ENCODE data around the gene ADCY4. TPM values are rescaled to one million over a fixed set of nuclear protein-coding genes. Genes with fewer than 3 reads are reported as not detected.
A peak's percentile ranks its signal among the peaks of the same experiment; 100 is the strongest.

ADCY4 gene
- total RNA-seq, 2 experiments from 2014 or later: 1.4 to 1.8 TPM

DNA sequence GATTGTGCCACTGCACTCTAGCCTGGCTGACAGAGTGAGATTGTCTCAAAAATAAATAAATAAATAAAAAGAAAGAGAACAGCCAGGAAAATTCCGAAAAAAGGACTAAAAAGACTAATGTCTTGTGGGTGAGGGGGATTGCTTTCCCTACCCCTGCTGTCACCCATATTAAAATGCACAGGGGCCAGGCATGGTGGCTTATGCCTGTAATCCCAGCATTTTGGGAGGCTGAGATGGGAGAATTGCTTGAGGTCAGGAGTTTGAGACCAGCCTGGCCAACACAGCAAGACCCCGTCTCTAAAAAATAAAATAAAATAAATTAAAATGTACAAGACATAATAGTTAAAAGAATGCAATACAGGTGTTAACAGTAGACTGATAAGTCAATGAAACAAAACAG, 41.3 kb downstream of the ADCY4 start:
- H3K4me1 Mint-ChIP-seq: peaks cover 46% of the 10 kb centered on the region
- H3K36me3 Mint-ChIP-seq (ENCODE audit: low read depth): peaks cover 40% of the 10 kb centered on the region
- intact Hi-C loops (cut with DNase I, micrococcal nuclease): no loop called here
- H3K27ac Mint-ChIP-seq: no peak overlapping the region
- no peaks in the 10 kb centered on the region for H3K27me3 Mint-ChIP-seq
- ATAC-seq: no peak
- ChIA-PET POLR2A (no interaction called here), CTCF (interaction anchor here (0.7 to 4.2 kb wide), 11 partner anchors 9 to 143 kb away, joined by 3 to 36 read pairs (median 6); partner anchors contain the start of genes CIDEB, MDP1 and RABGGTA)
- DNase-seq: no peak
- H3K9me3 Mint-ChIP-seq (ENCODE audit: low read depth): no peaks in the 10 kb centered on the region
- no peak overlapping the region for H3K4me3 Mint-ChIP-seq

DNA sequence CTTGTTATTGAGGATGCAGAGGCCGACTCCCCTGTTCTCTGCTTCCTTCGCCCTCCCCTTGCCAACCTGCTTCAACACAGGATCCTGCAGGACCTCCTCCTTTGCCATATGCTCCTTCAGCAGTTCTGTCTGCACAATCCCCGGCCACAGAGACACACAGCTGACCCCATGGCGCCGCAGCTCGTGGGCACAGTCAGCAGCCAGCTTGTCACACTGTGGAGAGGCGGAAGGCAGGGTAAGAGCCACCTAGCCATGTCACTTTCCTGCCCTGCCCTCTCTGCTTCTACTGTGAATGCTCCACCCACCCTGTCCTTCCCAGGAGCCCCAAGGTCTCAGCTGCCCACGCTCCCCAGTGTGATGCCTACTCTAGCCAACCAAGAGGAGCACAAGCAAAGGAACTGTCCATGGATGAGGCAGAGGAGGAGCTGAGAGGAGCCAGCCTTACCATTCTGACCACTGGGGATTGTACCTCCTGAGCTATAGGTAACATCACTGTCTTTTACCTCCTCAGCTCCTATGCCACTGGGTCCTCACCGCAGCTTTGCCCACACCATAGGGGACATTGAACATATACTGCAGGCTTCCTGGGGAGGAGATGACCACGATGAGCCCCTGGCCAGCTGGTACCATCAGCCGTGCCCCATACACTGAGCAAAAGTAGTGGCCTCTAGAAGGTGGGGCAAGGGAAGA, 42.6 kb downstream of the ADCY4 start:
- intact Hi-C loops (cut with DNase I, micrococcal nuclease): no loop called here
- H3K36me3 Mint-ChIP-seq (ENCODE audit: low read depth): peaks cover 41% of the 10 kb centered on the region
- ATAC-seq: no peak
- H3K4me3 Mint-ChIP-seq: no peak overlapping the region
- H3K4me1 Mint-ChIP-seq: peaks cover 45% of the 10 kb centered on the region
- no peaks in the 10 kb centered on the region for H3K9me3 Mint-ChIP-seq (ENCODE audit: low read depth)
- POLR2A ChIA-PET: interaction anchor here (1.1 kb wide), 1 partner anchor 50 kb away, joined by 4 read pairs; the partner anchor contains the start of gene TINF2
- no peaks in the 10 kb centered on the region for H3K27me3 Mint-ChIP-seq
- no peak overlapping the region for H3K27ac Mint-ChIP-seq
- DNase-seq: no peak
- CTCF ChIA-PET: interaction anchor here (0.8 to 4.2 kb wide), 11 partner anchors 11 to 145 kb away, joined by 3 to 36 read pairs (median 6); partner anchors contain the start of genes CIDEB, MDP1, RABGGTA and TINF2

- no peak for DNase-seq
- peaks cover 38% of the 10 kb centered on the region for H3K4me1 Mint-ChIP-seq
- ChIA-PET POLR2A (interaction anchor here (1.0 to 1.1 kb wide), 2 partner anchors 14 to 49 kb away, joined by 3 to 4 read pairs; partner anchors contain the start of gene TINF2), CTCF (interaction anchor here (1.0 to 4.2 kb wide), 8 partner anchors 11 to 145 kb away, joined by 3 to 36 read pairs (median 6); partner anchors contain the start of genes LTB4R2, RABGGTA and TINF2)
- no peaks in the 10 kb centered on the region for H3K27me3 Mint-ChIP-seq
- H3K36me3 Mint-ChIP-seq (ENCODE audit: low read depth): peaks cover 39% of the 10 kb centered on the region
- no peaks in the 10 kb centered on the region for H3K9me3 Mint-ChIP-seq (ENCODE audit: low read depth)
- intact Hi-C loops (cut with DNase I, micrococcal nuclease): no loop called here
- ATAC-seq: no peak
- H3K4me3 Mint-ChIP-seq: no peak overlapping the region
- H3K27ac Mint-ChIP-seq: no peak overlapping the region
These were observed 43.3 kb downstream of the ADCY4 start for GRCh38 chr14:24291446-24292117.

DNA sequence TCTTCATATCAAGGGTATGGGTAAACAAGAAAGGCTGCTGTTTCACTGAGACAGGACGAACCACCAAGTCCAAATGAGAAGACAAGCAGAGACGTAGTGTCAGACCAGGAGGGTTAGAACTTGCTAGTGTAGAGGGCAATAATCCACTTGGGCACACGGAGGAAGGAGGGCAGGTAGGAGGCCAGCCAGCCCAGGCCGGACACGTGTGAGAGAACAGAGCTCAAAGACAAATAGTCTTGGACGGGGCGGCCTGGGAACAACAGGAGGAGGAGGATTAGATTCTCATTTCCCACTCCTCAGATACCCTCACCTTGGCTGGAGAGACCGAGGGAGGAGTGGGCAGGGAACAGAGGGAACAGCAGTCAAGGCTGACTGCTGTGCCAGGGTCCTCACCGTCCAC, 44.1 kb downstream of the ADCY4 start:
- peaks cover 29% of the 10 kb centered on the region for H3K4me1 Mint-ChIP-seq
- intact Hi-C loops (cut with DNase I, micrococcal nuclease): no loop called here
- no peaks in the 10 kb centered on the region for H3K27me3 Mint-ChIP-seq
- no peak overlapping the region for H3K27ac Mint-ChIP-seq
- ChIA-PET POLR2A (interaction anchor here (1.0 to 1.5 kb wide), 2 partner anchors 13 to 48 kb away, joined by 3 to 10 read pairs; partner anchors contain the start of gene TINF2), CTCF (interaction anchor here (0.9 to 4.2 kb wide), 12 partner anchors 9 to 183 kb away, joined by 3 to 36 read pairs (median 6); partner anchors contain the start of genes CIDEB, DHRS1, LTB4R2 and MDP1)
- peaks cover 31% of the 10 kb centered on the region for H3K36me3 Mint-ChIP-seq (ENCODE audit: low read depth)
- H3K9me3 Mint-ChIP-seq (ENCODE audit: low read depth): no peaks in the 10 kb centered on the region
- no peak overlapping the region for H3K4me3 Mint-ChIP-seq
- no peak for ATAC-seq
- DNase-seq: no peak

DNA sequence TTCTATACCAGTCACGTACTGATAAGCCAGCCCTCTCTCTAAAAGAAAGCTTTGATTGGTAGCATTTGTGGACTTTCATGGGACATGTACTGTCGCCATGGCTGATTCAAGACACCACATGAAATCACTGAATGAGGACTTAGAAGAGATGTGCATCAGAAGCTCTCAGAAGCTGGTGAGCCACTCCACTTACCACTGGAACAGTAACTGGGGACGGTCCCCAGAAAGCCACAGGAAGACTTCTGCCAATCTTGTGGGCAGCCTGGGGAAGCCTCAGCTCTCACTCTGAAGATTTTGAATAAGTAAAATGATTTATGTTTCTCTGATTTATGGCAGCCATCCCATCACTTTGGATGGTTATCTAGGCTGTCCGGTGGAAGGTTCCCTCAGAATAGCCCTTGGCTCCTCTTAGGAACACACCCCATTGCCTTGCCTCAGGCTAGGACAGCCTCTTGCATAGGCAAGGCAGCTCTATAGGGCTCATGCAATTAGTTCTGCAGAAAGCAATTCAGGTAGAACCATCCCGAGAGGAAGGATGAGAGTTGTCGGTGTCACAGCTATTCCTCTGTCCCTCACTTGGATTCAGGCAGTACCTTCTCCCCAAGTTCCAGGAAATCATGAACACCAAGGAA, 45.1 kb downstream of the ADCY4 start:
- ChIA-PET POLR2A (interaction anchor here (0.9 to 1.5 kb wide), 6 partner anchors 11 to 142 kb away, joined by 3 to 10 read pairs (median 5); partner anchors contain the start of genes LTB4R2, RABGGTA and TINF2), CTCF (interaction anchor here (0.9 to 4.2 kb wide), 13 partner anchors 10 to 182 kb away, joined by 3 to 36 read pairs (median 5); partner anchors contain the start of genes CIDEB, DHRS1, IPO4 and MDP1)
- H3K36me3 Mint-ChIP-seq (ENCODE audit: low read depth): peaks cover 31% of the 10 kb centered on the region
- no peaks in the 10 kb centered on the region for H3K9me3 Mint-ChIP-seq (ENCODE audit: low read depth)
- DNase-seq (peak; percentile 88), ATAC-seq (peak; percentile 99)
- H3K27ac Mint-ChIP-seq: peak overlapping the region; percentile 25
- H3K27me3 Mint-ChIP-seq: no peaks in the 10 kb centered on the region
- H3K4me3 Mint-ChIP-seq: peak overlapping the region; percentile 21
- H3K4me1 Mint-ChIP-seq: peaks cover 28% of the 10 kb centered on the region
- intact Hi-C loops (cut with DNase I, micrococcal nuclease): loop anchor here (1.0 kb wide), 3 partner anchors 8 to 15 kb away; no protein-coding TSS in a partner anchor

DNA sequence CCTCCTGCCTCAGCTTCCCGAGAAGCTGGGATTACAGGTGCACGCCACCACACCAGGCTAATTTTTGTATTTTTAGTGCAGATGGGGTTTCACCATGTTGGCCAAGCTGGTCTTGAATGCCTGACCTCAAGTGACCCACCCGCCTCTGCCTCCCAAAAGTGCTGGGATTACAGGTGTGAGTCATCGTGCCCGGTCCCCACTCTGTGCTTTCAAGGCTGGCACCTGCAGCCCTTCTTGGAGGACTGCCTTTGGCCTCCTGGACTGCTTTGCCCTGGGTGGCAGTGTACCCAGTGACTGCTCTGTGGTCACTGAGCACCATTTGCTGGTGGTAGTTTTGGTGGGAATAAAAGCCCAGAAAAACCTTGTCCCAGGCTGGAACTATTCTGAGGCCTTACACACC, 47.9 kb downstream of the ADCY4 start:
- no peaks in the 10 kb centered on the region for H3K27me3 Mint-ChIP-seq
- no peak for DNase-seq
- ChIA-PET POLR2A (no interaction called here), CTCF (interaction anchor here (0.9 kb wide), 1 partner anchor 10 kb away, joined by 3 read pairs; no protein-coding TSS in a partner anchor)
- H3K9me3 Mint-ChIP-seq (ENCODE audit: low read depth): no peaks in the 10 kb centered on the region
- peaks cover 19% of the 10 kb centered on the region for H3K36me3 Mint-ChIP-seq (ENCODE audit: low read depth)
- H3K27ac Mint-ChIP-seq: no peak overlapping the region
- H3K4me1 Mint-ChIP-seq: peaks cover 28% of the 10 kb centered on the region
- intact Hi-C loops (cut with DNase I, micrococcal nuclease): no loop called here
- H3K4me3 Mint-ChIP-seq: no peak overlapping the region
- no peak for ATAC-seq

DNA sequence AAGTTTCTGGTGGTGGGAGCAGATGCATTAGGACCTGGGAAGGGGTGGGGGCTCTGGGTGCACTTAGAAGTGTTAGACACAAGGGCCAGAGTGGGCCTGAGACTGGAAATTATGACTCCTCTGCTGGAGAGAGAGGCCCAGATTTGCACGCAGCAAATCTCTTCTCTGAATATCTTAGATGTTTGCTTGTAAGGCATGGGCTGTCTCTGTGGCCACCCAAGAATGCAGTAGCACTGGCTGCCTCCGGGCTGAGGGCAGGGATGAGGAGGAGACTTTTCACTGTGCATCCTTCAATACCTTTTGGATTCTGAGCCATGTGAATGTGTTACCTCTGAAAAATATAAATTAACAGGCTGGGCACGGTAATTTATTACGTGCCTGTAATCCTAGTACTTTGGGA, 49.5 kb downstream of the ADCY4 start:
- POLR2A ChIA-PET: interaction anchor here (0.6 to 0.8 kb wide), 2 partner anchors 65 to 1274 kb away, joined by 5 to 6 read pairs; no protein-coding TSS in a partner anchor
- no peak for DNase-seq
- ATAC-seq: no peak
- no peaks in the 10 kb centered on the region for H3K27me3 Mint-ChIP-seq
- H3K36me3 Mint-ChIP-seq (ENCODE audit: low read depth): peaks cover 4% of the 10 kb centered on the region
- H3K9me3 Mint-ChIP-seq (ENCODE audit: low read depth): no peaks in the 10 kb centered on the region
- CTCF ChIA-PET: interaction anchor here (1.0 kb wide), 1 partner anchor 23 kb away, joined by 4 read pairs; no protein-coding TSS in a partner anchor
- no peak overlapping the region for H3K27ac Mint-ChIP-seq
- intact Hi-C loops (cut with DNase I, micrococcal nuclease): no loop called here
- peaks cover 25% of the 10 kb centered on the region for H3K4me1 Mint-ChIP-seq
- H3K4me3 Mint-ChIP-seq: no peak overlapping the region

- ChIA-PET CTCF (interaction anchor here (1.3 kb wide), 1 partner anchor 13 kb away, joined by 4 read pairs; no protein-coding TSS in a partner anchor), POLR2A (no interaction called here)
- intact Hi-C loops (cut with DNase I, micrococcal nuclease): no loop called here
- H3K9me3 Mint-ChIP-seq (ENCODE audit: low read depth): no peaks in the 10 kb centered on the region
- ATAC-seq (no peak), DNase-seq (no peak)
- H3K27ac Mint-ChIP-seq: no peak overlapping the region
- H3K4me1 Mint-ChIP-seq: peaks cover 25% of the 10 kb centered on the region
- H3K36me3 Mint-ChIP-seq (ENCODE audit: low read depth): peaks cover 1% of the 10 kb centered on the region
- H3K4me3 Mint-ChIP-seq: no peak overlapping the region
- no peaks in the 10 kb centered on the region for H3K27me3 Mint-ChIP-seq
These were observed 50.3 kb downstream of the ADCY4 start for GRCh38 chr14:24284501-24285035.

DNA sequence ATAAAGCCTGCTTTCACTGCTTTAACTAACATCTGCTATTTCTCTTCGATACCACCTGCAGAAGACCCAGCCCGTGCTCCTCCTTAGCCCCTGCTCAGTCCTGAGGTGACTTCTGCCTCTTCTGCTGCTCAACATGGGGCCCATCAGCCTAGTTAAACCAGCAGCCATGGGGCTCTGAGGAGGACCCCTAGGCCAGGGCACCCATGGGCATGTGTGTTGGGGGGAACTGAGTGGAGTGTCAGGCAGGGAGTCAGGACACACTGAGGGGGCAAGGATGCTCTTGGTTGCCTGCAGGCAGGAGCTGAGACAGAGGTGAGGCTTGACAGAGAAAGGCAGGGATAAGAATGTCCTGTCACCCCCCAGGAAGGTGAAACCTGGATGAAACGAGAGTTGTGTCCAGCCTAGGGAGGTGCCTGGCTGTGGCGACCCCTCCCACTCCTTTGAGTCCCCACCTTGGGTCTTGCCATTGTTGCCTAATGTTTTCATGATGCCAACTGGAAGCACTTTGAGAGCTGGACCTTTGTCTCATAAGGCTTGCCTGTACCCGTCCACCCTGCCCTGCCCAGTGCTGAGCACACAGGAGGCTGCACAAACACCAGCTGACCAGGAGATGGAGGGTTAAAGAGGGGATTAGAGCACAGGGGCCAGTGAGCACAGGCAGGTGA, 50.9 kb downstream of the ADCY4 start:
- Mint-ChIP-seq H3K27me3 (no peaks in the 10 kb centered on the region), H3K4me3 (no peak overlapping the region), H3K36me3 (ENCODE audit: low read depth) (peaks cover 1% of the 10 kb centered on the region), H3K4me1 (peaks cover 25% of the 10 kb centered on the region), H3K9me3 (ENCODE audit: low read depth) (no peaks in the 10 kb centered on the region), H3K27ac (peak overlapping the region; percentile 38)
- CTCF ChIA-PET: interaction anchor here (0.8 to 1.4 kb wide), 3 partner anchors 10 to 13 kb away, joined by 4 to 8 read pairs (median 5); partner anchors contain the start of gene RABGGTA
- POLR2A ChIA-PET: no interaction called here
- intact Hi-C loops (cut with DNase I, micrococcal nuclease): no loop called here
- ATAC-seq (no peak), DNase-seq (no peak)

- H3K4me1 Mint-ChIP-seq: peaks cover 31% of the 10 kb centered on the region
- ChIA-PET POLR2A (no interaction called here), CTCF (interaction anchor here (0.7 to 1.4 kb wide), 5 partner anchors 9 to 229 kb away, joined by 3 to 8 read pairs (median 5); partner anchors contain the start of genes RABGGTA and TINF2)
- H3K9me3 Mint-ChIP-seq (ENCODE audit: low read depth): peaks cover 4% of the 10 kb centered on the region
- no peak for DNase-seq
- H3K27me3 Mint-ChIP-seq: no peaks in the 10 kb centered on the region
- peaks cover 6% of the 10 kb centered on the region for H3K36me3 Mint-ChIP-seq (ENCODE audit: low read depth)
- H3K27ac Mint-ChIP-seq: no peak overlapping the region
- ATAC-seq: no peak
- intact Hi-C loops (cut with DNase I, micrococcal nuclease): no loop called here
- H3K4me3 Mint-ChIP-seq: no peak overlapping the region
These were observed 52.1 kb downstream of the ADCY4 start for GRCh38 chr14:24282736-24283135.
